ENCODE data around the gene SLC22A12.

Gene SLC22A12

GRCh38 chr11:64563966-64564365, 27.1 kb upstream of the SLC22A12 start:
- no peak for DNase-seq

DNA sequence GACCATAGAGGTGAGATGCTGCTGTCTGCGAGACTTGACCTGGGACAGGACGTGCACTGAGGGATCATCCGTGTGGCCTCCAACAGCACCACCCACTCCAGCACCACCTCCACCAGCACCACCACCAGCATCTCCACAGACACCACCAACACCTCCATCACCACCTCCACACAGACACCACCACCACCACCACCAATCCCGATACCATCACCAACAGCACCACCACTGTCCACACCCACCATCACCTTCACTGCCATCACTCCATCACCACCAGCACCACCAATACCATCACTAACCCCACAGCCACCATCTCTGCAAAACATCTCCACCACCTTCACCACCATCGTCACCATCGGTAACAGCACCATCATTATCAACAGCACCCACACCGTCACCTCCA, 26.6 kb upstream of the SLC22A12 start:
- DNase-seq: no peak

- no peak for DNase-seq
Observed at GRCh38 chr11:64564947-64565889, 25.8 kb upstream of the SLC22A12 start.

GRCh38 chr11:64566042-64566914, 24.7 kb upstream of the SLC22A12 start:
- DNase-seq: no peak

GRCh38 chr11:64566915-64567891, 23.8 kb upstream of the SLC22A12 start:
- DNase-seq: no peak

GRCh38 chr11:64568041-64568571, 22.9 kb upstream of the SLC22A12 start:
- no peak for DNase-seq

- no peak for DNase-seq
Observed at GRCh38 chr11:64568584-64569140, 22.4 kb upstream of the SLC22A12 start.

GRCh38 chr11:64569300-64569970, 21.6 kb upstream of the SLC22A12 start:
- DNase-seq: no peak

- no peak for DNase-seq
Observed at GRCh38 chr11:64570341-64570740, 20.7 kb upstream of the SLC22A12 start.

DNA sequence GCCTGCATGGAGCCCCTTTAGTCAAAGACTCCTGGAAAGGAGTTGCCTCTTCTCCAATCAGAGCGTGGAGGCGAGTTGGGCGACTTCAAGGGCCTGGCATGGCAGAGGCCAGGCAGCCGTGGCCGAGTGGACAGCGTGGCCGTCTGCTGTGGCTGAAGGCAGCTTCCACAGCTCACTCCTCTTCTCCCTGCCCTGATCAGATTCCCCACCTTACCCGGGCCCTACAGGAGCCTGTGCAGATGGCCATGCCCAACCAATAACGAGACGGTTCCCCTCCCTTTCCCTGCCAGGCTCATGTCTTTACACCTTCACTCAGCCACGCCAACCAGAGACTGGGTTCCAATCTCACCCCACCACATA, 20.0 kb upstream of the SLC22A12 start:
- no peak for DNase-seq

DNA sequence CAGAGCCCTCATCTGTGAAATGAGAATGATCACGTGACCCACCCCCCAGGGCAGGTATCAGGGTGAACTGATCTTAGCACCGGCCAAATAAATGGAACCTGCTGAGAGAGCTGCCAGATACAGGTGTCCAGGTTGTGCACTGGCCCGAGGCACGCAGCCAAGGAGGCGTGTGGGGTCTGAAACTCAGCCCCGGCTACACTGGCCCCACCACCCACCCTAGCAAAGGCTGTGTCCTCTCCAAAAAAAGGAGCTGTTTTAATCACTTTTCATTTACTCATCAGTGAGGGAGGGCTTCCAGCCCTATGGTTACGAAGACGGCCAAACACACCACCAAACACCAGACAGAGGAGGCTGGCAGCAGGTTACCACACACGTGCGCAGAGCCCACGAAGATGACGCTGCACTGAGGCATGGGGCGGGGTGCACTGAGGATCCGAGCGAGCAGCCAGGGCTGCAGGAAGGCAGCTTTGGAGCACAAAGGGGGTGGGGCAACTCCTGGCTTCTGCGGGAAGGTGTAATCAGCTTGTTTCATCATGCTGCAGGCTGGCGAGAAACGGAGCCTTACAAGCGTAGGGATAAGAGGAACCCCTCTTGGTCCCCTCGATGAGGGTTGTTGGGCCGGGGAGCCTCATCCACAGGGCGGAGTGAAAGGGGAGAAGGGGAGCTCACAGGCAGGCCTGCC, 19.5 kb upstream of the SLC22A12 start:
- no peak for DNase-seq

GRCh38 chr11:64572143-64572542, 18.9 kb upstream of the SLC22A12 start:
- DNase-seq: no peak

DNA sequence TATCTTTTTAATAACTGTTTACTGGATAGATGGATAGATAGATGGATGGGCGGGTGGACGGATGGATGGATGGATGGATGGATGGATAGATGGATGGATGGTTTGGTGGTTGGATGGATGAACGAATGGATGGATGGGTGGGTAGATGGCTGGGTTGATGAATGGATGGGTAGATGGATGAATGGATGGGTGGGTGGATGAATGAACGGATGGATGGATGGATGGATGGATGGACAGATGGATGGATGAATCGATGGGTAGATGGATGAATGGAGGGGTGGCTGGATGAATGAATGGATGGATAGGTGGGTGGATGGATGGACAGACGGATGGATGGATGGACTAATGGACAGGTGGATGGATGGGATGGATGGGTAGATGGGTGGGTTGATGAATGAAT, 13.8 kb upstream of the SLC22A12 start:
- no peak for DNase-seq

GRCh38 chr11:64580412-64580811, 10.6 kb upstream of the SLC22A12 start:
- DNase-seq: no peak

- DNase-seq: no peak
Observed at GRCh38 chr11:64581057-64581523, 9.9 kb upstream of the SLC22A12 start.

GRCh38 chr11:64582885-64583284, 8.1 kb upstream of the SLC22A12 start:
- no peak for DNase-seq

GRCh38 chr11:64583296-64584262, 7.4 kb upstream of the SLC22A12 start:
- no peak for DNase-seq

GRCh38 chr11:64585150-64585549, 5.9 kb upstream of the SLC22A12 start:
- DNase-seq: no peak

- DNase-seq: no peak
Observed at GRCh38 chr11:64586366-64586765, 4.7 kb upstream of the SLC22A12 start.

Measured in NCI-H2081 (cell line).